Measurements from ENCODE around the gene PELI2.

GRCh38 chr14:56187736-56188135, 69.5 kb downstream of the PELI2 start:
- TF ChIP-seq CTCF (IDR thresholded peaks at IDR 0.05) (no peak), ZFX (IDR thresholded peaks at IDR 0.05; ENCODE audit: borderline replicate concordance) (no peak)

Data from 22Rv1 (cell line).